Measurements from ENCODE around the gene SMIM21.

- TF ChIP-seq EZH2phosphoT487 (IDR thresholded peaks at IDR 0.05; ENCODE audit: insufficient read depth, low read depth) (no peak), EZH2 (IDR thresholded peaks at IDR 0.05; ENCODE audit: insufficient read depth, poor library complexity, severe bottlenecking) (no peak)
Observed at GRCh38 chr18:75405351-75405750, 22.2 kb downstream of the SMIM21 start.

Measured in GM23248 (cell line).